HG03139 (cell line): ENCODE measurements around the gene NXPH2.
"Not testable (repeated sequence)": the region's sequence is repeated elsewhere in the genome, so short reads cannot be mapped to it uniquely, and the experiment has no call there.

Experiments
- ATAC-seq: cut with Tn5 transposase; IDR thresholded peaks from one replicate; pipeline ENCODE4 v1.9.1; 2021; ENCODE audit not compliant: unreplicated experiment

Gene NXPH2

DNA sequence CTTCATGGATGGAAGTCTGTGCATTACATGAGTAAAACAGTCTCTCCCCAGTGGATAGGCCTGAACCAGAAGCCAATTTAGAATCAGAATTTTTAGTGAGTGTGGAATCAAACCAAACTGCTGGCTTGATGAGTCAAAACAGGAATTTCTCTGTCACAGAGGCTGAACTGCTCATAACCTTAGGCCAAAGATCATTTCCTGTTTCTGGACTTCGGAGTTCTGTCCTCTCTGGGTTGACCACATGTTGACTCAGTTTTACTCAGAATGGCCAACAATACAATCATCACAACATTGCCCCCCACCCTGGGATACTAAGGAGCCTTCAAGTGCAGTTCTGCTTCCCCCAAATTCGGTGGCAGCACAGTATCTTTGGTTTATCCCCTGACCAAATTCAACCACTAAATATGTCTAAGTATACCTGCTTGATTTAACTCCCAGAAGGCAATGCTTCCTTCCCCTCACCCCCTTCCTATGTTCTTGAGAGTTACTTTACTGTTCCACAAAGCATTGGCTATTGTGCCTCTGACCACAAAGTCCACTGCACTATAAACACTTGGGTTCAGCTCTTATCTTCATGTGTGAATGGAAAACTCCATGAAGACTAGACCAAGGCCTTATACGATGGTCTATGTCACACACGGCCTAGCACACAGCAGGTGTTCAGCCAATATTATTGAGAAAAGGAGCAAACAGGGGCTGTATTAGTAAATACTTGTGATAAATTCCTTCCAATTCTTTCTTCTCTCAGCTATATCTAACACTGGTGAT lies 67.8 kb downstream of the NXPH2 start:
- peak; percentile 91 for ATAC-seq

DNA sequence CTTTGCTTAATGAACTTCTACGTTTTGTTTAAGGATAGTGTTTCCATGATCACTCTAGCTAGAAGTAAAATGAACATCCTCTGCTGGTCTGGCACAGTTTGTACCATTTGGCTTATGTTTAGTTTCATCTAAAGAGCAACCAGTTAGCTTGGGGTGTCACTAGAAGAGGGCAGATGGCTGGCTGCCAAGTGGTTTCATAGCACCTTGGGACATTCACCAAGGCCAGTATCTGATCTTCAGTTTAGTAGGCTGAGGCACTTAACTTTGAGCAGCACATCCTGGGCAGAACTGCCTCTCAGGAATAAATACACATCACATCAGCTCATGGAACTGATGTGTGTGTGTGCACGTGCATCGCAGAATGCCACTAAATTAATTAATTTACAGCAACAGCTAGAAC lies 68.4 kb downstream of the NXPH2 start:
- peak; percentile 46 for ATAC-seq

DNA sequence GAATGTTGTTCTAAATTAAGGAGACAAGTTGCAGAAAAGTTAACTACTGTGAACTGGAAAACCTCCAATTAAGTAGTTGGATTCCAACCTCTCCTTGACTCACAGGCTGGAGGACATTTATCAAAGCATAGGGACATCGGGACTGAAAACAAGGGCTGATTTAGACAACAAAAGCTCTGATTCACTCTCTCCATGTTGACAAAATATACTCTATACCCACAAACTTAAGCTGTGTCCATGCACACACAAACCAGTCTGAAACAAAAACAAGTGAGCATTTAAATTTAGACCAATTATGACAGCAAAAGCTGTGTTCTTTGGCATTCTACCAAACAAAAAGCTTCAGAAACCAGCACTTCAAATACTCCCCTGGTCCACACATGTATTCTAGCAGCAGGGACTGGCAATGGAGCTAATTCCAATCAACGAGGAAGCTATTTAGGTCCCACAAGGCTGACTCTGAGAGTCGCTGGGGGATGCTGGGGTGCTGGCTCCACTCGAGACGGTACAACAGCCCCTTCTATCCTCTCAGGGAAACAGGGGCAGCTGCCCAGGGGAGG lies 71.4 kb downstream of the NXPH2 start:
- ATAC-seq, result no peak

DNA sequence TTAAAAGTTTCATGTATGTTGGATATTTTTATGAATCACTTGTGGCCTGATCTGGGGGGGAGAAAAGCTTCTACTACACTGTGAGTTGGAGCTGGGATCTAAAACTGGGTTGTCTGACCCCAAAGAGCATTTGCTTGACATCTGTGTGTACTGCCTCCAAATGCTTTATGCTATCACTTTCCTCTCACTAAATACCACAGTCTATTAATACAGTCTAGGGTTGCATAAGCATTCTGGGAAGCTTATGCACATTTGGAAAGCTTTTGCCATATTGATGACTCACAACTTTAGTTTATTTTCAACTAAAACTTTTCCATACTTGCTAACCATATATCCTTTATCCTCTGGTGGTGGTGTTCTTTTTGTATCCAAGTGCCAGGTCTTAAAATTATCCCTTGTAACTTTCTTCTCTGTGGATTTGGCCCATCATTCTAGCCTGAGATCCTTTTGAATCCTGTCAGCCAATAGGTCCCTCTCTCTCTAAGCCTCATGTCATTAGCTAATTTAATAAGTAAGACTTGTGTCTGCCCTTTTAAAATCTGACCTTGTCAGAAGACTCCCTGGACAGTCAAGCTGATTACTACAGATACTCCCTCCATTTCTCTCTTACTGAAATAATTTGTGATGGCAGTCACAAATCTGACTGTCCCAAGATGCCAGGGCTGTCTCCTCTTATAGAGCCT lies 72.7 kb downstream of the NXPH2 start:
- no peak for ATAC-seq

DNA sequence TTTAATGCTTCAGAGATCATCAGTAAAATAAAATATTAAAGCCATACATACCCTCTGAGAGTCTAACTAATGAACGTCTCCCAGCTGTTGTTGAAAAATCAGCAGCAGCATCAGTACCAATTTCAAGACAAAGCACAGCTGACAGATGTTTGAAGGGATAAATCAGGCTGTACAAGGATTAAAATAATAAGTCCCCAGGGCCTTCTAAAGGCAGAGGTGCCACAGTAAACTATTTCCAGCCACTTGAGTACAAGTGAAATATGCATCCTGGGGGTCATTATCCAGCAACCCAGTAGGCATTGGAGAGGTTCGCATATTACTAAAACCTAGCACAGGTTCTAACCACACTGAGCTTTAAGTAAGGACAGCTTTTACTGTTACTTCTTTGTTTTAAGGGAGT lies 76.9 kb downstream of the NXPH2 start:
- no peak for ATAC-seq

DNA sequence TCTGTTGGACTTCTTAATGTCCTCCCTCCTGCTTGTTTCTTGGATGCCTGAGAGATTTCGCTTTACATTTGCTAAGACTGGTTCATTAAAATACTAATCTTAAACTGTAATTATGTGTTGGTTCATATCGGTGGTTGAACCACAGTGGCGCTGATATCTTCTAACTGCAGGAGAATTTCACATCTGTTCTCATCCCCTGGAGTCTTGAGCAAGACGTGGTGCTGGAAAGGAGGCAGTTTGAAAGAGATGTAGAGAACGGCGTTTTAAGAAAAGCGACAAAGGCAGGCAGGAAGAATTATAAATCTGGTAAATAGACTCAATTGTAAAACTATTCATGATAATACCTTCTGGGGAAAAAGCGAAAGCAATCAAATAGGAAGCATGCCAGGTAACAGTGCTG lies 79.5 kb downstream of the NXPH2 start:
- no peak for ATAC-seq

DNA sequence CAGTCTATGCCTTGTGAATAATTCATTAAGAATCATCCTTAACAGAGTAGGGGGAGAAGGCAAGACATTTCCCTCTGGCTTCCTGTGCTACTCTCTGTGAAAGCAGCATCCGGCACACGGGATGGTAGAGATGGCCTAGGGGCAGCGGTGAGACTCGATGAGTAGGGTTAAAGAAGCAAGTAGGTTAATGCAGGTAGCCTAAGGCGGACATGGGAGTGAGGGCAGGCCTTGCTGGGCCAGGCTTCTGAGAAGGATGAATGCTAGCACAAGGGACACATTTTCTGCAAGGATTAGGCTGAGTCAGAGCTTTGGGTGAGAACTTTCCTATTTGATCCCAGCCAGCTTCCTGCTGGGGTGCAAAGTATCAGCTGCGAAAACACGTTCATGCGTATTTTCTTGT lies 80.8 kb downstream of the NXPH2 start:
- no peak for ATAC-seq

DNA sequence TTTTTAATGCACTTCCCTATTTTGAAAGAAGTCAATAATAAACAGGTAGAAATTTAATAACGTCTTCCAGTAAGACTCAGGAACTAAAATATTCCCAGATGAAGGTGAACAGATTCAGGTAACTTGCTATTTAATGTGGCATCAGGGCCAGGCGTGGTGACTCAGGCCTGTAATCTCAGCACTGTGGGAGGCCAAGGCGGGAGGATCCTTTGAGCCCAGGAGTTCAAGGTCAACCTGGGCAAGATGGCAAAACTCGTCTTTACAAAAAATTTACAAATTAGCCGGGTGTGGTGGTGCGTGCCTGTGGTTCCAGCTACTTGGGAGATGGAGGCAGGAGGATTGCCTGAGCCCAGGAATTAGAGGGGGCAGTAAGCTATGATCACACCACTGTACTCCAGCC lies 81.8 kb downstream of the NXPH2 start:
- no peak for ATAC-seq

DNA sequence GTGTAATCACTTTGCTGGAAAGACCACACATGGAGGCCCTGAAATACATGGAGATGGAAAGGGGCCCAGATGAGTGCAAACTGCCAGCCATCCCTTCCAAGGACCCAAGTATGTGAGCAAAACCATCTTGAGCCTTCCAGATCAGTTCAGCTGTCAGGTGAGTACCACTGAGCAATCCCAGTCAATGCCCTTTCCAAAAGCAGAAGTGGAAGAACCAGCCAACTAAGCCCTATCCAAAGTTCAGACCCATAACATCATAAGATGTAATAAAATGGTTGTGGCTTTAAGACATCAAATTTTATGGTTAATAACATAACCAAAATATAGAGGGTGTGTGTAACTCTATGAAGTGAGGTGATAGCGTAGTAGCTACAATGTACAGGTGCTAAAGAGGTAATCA lies 88.5 kb downstream of the NXPH2 start:
- ATAC-seq, result no peak

DNA sequence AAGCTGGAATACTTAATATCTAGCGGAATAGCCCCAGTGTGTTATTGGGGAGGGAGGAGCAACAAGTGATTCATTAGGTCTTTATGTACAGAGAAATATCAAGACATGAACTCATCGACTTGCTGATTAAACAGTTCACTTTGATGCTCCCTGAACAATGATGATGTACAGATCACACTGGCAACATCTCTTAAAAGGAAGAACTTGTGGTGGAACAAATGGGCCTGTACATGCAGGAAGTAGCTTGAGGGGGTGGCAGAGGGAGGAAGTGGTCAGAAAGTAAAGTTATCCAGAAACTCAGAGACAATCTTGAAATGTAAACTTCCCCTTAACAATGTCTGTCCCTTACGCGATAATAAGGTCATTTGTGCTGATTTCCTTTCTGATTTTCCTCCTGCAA lies 90.5 kb downstream of the NXPH2 start:
- peak; percentile 72 for ATAC-seq

DNA sequence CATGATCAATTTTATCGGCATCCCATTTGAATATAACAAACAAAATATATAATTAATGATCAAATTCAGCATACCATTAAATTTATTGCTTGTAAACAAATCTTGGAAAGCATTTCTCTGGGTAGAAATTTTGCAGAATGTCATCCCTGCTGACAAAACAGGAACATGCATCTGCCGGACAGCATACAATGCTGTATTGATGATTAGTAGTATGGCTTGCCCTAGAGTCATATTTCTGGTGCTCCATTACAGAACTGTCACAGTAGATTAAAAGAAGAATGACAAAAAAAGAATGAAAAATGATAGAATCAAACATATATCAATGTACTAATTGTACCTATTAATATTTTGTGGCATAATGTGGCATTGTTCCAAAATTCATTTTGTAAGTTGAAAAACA lies 98.0 kb downstream of the NXPH2 start:
- ATAC-seq, result no peak

DNA sequence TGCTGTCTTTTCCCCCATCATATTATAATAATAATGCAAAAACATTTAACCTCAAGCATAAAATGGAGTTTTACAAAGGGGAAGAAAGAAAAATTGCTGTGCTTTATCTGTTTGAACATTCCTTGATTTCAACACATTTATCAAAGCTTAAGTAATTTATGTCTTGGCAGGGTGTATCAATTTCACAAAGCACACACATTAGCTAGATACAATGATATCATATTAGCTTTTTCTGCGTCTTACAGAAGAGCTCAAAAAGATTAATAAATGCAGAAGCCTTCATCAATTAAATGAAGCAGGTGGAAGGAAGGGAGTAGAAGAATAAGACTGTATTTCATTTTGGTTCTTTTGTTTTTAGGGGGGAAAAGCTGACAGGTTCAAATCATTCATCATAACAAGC lies 103.0 kb downstream of the NXPH2 start:
- ATAC-seq, result no peak

DNA sequence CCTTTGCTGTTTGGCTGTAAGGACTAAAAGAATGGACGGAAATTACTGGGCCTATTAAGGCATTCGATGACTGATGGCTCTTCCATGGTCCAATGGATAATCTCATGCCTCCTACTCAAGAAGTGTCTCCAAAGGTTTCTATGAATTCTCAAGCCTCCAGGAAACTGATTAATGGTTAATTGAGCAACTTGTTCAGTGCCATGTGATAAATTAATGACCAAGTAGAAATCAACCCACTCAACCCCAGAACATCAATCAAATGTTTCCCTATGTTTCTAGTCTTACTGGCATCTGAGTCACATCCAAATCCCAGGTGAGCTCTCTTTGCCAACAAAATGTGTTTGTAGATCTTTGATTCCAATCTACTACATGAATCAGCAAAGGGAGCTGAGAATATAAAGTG lies 103.6 kb downstream of the NXPH2 start:
- ATAC-seq, result no peak

DNA sequence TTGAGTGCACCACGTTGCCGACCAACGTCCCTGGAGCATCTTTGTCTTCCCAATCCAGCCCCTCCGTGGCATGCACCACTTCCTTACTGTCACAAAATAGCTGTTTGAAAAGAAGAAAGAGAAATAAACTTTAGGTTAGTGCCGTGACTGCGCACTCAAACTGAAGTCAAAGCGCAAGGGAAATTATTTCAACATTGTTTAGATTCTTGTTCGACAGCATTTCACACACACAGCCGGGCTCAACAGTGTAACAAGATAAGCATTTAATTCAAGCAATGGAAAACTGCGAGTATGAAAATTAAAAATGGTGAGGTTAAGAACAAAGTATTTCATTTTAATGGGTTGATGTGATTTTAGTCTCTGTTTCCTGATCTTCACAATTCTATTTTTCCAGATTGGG lies 108.6 kb downstream of the NXPH2 start:
- ATAC-seq, result no peak

DNA sequence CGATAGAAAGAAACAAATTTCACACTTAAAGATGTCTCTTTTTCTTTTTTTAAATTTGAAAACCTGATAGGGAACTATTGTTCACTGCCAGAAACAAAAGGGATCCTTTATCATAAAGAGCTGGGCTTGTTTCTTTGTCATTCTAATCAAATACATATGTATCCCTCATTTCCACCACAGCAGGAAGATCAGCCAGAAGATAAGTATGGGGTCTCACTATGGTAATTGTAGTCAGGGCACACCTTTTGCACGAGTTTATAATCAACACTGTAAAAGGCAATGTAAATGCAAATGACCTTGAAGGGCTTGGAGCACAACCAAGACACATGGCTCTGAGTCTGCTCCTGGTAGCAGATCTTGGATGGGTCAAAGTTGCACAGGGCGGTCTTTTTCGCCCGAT lies 109.5 kb downstream of the NXPH2 start:
- ATAC-seq, result no peak

DNA sequence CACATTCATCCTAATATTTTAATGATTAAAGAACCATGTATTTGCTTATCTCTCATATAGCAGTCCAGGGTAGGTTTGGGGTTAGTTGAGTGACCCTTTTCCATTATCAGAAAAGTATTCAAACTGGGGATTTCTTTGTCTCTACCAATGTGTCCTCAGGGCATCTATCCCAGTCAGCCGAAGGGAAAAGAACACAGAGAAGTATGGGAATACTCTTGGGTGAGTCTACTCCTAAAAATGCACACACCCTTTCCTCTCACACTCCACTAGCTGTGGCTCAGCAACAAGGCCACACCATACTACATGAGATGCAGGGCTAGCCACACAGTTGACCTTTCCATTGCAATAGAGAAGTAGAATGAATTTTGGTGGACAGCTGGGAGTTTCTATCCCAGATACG lies 114.3 kb downstream of the NXPH2 start:
- ATAC-seq, result no peak

DNA sequence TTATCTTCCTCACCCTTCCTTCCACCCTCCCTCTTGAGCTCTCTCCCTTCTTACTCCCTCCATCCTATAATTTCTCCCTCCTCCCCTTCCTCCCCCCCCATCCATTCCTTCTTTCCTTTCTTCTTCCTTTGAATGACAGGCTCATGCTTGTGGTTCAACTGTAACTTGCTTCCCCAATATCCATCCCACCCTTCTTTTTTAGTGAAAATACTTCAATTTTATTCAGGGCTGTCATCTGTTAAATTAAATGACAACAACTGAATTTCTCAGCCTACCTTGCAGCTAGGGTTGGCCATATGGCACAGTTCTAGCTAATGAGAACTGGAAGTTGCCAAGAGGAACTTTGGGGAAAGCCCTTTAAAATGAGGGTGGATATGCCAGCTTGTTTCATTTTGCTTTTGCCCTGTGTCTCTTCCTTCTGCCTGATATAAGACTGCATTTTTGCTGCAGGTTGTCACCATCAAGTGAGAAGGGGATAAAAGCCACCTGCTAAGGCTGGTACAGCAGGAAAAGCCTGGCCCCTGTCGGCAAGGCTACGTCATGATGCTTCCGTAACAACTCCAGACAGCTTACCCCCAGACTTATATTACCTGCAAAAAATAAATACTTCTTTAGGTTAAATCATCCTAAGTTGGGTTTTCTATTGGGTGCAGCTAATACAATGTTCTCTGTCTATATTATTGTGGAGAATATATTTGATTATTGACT lies 121.8 kb downstream of the NXPH2 start:
- ATAC-seq, result no peak

DNA sequence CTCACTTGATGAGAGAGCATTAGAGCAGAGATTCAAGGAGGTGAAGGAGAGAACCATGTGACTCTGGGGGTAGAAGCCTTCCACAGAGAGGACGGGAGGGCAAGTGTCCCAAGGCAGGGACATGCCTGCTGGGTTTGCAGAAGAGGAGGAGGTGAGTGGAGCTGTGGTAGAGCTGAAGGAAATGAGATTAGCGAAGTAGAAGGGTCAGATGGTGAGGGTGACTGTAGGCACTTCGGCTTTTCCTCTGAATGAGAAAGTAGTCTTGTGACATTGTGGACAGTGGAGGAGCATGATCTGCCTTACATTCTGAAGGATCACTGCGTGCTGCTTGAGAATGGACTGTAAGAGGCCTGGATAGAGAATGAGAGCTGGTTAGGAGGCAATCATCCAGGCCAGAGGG lies 126.0 kb downstream of the NXPH2 start:
- ATAC-seq, result no peak

DNA sequence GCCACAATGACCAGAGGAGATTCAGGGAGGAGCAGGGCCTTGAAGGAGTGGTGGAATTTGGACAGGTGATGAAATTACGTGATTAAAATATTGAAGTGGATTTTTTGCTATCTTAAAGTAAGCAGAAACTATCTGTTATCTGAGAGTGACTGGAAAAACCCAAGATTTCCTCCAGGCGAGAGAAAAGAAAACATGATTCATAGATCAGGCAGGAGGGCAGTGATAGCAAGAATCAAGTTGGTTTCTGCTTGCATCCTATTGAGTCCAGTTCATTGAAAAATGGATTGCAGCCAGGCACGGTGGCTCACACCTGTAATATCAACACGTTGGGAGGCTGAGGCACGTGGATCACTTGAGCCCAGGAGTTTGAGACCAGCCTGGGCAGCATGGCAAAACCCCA lies 127.8 kb downstream of the NXPH2 start:
- no peak for ATAC-seq

DNA sequence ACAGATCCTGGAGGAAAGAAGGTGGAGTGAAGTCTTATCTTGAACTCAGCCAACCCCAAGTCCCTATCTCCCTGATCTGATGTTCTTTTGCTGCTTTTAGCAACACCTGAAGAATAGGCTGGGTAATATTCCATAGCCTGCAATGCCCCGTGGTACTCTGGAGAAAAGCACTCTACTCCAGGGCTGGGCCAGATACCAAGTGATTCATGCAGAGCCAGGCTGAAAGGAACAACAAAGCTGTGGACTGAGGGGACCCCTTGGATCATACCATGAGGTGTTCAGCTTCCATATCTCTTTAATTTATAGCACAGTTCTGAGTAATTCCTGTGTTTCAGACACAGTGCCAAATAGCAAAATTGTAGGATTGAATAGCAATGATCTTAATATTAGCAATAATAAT lies 130.6 kb downstream of the NXPH2 start:
- no peak for ATAC-seq

DNA sequence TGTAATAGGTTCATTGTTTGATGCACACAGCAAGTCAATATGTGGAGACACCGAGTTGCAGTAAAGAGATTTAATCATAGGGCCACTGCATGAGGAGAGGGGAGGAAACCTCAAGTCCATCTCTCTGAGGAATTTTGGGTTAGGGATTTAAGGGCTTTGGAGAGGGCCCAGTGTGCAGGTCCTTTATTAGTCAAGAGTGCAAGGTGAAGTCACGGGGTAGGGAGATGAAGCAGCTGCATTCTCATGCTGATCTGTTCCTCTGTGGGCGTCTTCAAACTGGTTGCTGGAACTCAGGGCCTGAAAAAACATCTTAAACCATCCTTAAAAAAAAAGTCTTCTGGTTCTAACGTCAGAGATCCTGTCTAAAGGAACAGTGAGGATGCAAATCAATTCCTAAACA lies 131.6 kb downstream of the NXPH2 start:
- ATAC-seq, result no peak

DNA sequence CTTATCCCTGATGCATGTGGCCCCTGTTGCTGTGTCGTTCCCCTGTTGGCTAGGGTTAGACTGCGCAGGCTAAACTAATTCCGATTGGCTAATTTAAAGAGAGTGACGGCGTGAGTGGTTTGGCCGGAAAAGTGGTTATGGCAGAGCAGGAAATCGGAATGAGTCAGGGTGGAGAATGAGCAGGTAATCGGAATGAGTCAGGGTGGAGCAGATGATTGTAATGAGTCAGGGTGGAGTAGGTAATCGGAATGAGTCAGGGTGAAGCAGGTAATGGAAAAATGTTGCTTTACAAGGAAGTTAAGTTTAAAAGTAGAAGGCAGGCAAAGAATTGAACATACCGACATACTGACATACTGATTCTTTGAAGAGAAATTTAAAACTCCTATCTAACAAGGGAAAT lies 135.4 kb downstream of the NXPH2 start:
- ATAC-seq, result not testable (repeated sequence)
